Spleen (tissue), 7 donors: Measurements from ENCODE around the gene CYP24A1.

Experiments
- POLR2A ChIP-seq, 3 donors: fragments of 450-650 bp; IDR thresholded peaks; one replicate each; pipeline ENCODE4 v1.5.1; 2017; ENCODE audit warnings: antibody characterized with exemption in 3 of 3, mild to moderate bottlenecking in 1 of 3
- POLR2AphosphoS5 ChIP-seq, 3 donors: sonication (generic); formaldehyde crosslinking; IDR thresholded peaks; one replicate each; pipeline ENCODE4 v1.5.1; 2017; ENCODE audit warnings: antibody characterized with exemption in 3 of 3
- TF ChIP-seq, protein P1 (sequence below), 11 experiments: fragments of 200-600 bp in 7 of 11; fragments of 450-650 bp in 4 of 11; sonication (generic) in 4 of 11; IDR thresholded peaks in 8 of 11; conservative IDR thresholded peaks in 3 of 11; 1 replicate in 7 of 11; 2 replicates in 4 of 11; pipeline versions ENCODE4 v1.4.0 to v1.8.0; 2016 to 2021; ENCODE audit warnings: antibody characterized with exemption in 11 of 11, inconsistent platforms in 4 of 11, mild to moderate bottlenecking in 1 of 11
- donor health status: DM: no; HTN: no; CAD: no; lungs with moderate emphysema.
- donor health status: DM: no; HTN: no; CAD: no.
- donor health status: DM: no; HTN: no; CAD: no.

DNA sequence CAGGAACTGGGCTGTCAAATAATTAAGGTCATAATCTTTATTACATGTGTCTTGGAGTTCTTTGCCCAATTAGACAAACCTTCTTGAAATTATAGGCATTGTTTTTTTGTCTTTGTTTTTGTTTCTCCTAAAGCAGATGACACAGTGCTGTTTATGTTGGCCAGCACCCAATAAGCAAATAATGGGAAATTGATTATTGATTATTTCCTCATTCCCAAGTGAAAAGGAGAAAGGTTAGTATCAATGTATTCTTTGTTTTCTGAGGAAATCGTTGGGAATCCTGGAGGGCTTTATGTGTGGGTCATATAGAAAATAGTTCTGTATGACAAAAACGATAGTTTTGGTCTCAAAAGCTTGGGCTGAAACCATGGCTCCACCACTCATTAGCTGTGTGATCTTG, 4.5 kb upstream of the CYP24A1 start:
- TF ChIP-seq, protein P1, sequence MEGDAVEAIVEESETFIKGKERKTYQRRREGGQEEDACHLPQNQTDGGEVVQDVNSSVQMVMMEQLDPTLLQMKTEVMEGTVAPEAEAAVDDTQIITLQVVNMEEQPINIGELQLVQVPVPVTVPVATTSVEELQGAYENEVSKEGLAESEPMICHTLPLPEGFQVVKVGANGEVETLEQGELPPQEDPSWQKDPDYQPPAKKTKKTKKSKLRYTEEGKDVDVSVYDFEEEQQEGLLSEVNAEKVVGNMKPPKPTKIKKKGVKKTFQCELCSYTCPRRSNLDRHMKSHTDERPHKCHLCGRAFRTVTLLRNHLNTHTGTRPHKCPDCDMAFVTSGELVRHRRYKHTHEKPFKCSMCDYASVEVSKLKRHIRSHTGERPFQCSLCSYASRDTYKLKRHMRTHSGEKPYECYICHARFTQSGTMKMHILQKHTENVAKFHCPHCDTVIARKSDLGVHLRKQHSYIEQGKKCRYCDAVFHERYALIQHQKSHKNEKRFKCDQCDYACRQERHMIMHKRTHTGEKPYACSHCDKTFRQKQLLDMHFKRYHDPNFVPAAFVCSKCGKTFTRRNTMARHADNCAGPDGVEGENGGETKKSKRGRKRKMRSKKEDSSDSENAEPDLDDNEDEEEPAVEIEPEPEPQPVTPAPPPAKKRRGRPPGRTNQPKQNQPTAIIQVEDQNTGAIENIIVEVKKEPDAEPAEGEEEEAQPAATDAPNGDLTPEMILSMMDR (IDR thresholded peaks at IDR 0.05 in 8 of 11, conservative IDR thresholded peaks at IDR 0.05 in 3 of 11): no peak
- TF ChIP-seq POLR2A (IDR thresholded peaks at IDR 0.05) (no peak), POLR2AphosphoS5 (IDR thresholded peaks at IDR 0.05) (no peak)
